H1 (cell line): ENCODE results near the gene NDUFA5. TPM values are rescaled to one million over a fixed set of nuclear protein-coding genes. Genes with fewer than 3 reads are reported as not detected.
A peak's percentile ranks its signal among the peaks of the same experiment; 100 is the strongest.

Experiments
- CTCF ChIA-PET: fragments of 300-600 bp; sonication (Branson Sonifier 250); formaldehyde crosslinking; loops from one replicate; lab custom pipeline; 2021; ENCODE audit not compliant: partially characterized antibody; lab: Charles Lee
- POLR2A ChIA-PET: fragments of 300-600 bp; sonication (Branson Sonifier 250); formaldehyde crosslinking; loops from one replicate; lab custom pipeline; 2021; ENCODE audit warnings: inconsistent platforms; ENCODE audit not compliant: partially characterized antibody; lab: Charles Lee
- DNase-seq, 2 experiments: peaks; one replicate each; pipeline versions ENCODE4 v3.0.0 to v3.0.0-alpha.2; 2010 to 2022; ENCODE audit warnings: low spot score in 2 of 2, low read depth in 1 of 2, mixed read lengths in 1 of 2
- FAIRE-seq: peaks from 2 replicates; lab custom pipeline; 2011; peaks lifted over from hg19 to GRCh38; lab: Jason Lieb, UNC
- H2AFZ ChIP-seq: 2 replicates; pipeline ENCODE4 v1.8.1; 2012; ENCODE audit warnings: low read length, inconsistent platforms
- H2AK5ac ChIP-seq: 2 replicates; pipeline ENCODE4 v1.6.1; 2013; ENCODE audit warnings: low read depth, low read length
- H2BK120ac ChIP-seq: replicated peaks from 2 replicates; pipeline ENCODE3; 2013; ENCODE audit warnings: low read depth, low read length, inconsistent platforms
- H2BK12ac ChIP-seq: 2 replicates; pipeline ENCODE4 v1.6.1; 2013; ENCODE audit warnings: low read depth, low read length
- H2BK15ac ChIP-seq: 2 replicates; pipeline ENCODE4 v1.6.1; 2013; ENCODE audit warnings: low read length
- H2BK20ac ChIP-seq: 2 replicates; pipeline ENCODE4 v1.6.1; 2013; ENCODE audit warnings: low read length
- H2BK5ac ChIP-seq: 2 replicates; pipeline ENCODE4 v1.6.1; 2013; ENCODE audit warnings: low read depth, low read length
- H3K14ac ChIP-seq: 2 replicates; pipeline ENCODE4 v1.6.1; 2013; ENCODE audit warnings: inconsistent platforms; ENCODE audit not compliant: insufficient read length
- H3K18ac ChIP-seq: 2 replicates; pipeline ENCODE4 v1.6.1; 2013; ENCODE audit warnings: low read length; ENCODE audit errors: extremely low read depth
- H3K23ac ChIP-seq: 2 replicates; pipeline ENCODE4 v1.6.1; 2013; ENCODE audit warnings: inconsistent platforms; ENCODE audit not compliant: insufficient read length
- H3K23me2 ChIP-seq: 2 replicates; pipeline ENCODE4 v1.6.1; 2013; ENCODE audit warnings: low read depth, low read length
- H3K27ac ChIP-seq: 2 replicates; pipeline ENCODE4 v1.6.1; 2011; ENCODE audit warnings: low read depth, low read length, inconsistent platforms
- H3K27me3 ChIP-seq, 4 experiments: replicated peaks in 1 of 4; 1 replicate in 1 of 4; 2 replicates in 3 of 4; pipeline versions ENCODE4 v1.6.1 to v1.8.1; 2011 to 2013; ENCODE audit warnings: low read length in 3 of 4, mild to moderate bottlenecking in 3 of 4, inconsistent platforms in 2 of 4, mixed read lengths in 2 of 4, moderate library complexity in 1 of 4; ENCODE audit not compliant: control insufficient read depth in 3 of 4, insufficient read depth in 3 of 4; ENCODE audit errors: extremely low read depth in 1 of 4
- H3K36me3 ChIP-seq, 4 experiments: 2 replicates each; pipeline versions ENCODE4 v1.6.1 to v1.8.1; 2011 to 2013; ENCODE audit warnings: mild to moderate bottlenecking in 4 of 4, low read length in 3 of 4, moderate library complexity in 2 of 4, control low read depth in 1 of 4, inconsistent platforms in 1 of 4; ENCODE audit not compliant: insufficient read depth in 4 of 4, control insufficient read depth in 2 of 4
- H3K4ac ChIP-seq: replicated peaks from 2 replicates; pipeline ENCODE3; 2013; ENCODE audit warnings: low read length, low read depth, mixed read lengths, inconsistent platforms; ENCODE audit not compliant: insufficient read length
- H3K4me1 ChIP-seq, 4 experiments: replicated peaks in 1 of 4; 1 replicate in 1 of 4; 2 replicates in 3 of 4; pipeline versions ENCODE4 v1.6.1 to v1.8.1; 2011 to 2013; ENCODE audit warnings: low read length in 3 of 4, inconsistent platforms in 2 of 4, mixed read lengths in 1 of 4; ENCODE audit not compliant: insufficient read depth in 4 of 4, control insufficient read depth in 3 of 4
- H3K4me2 ChIP-seq, 2 experiments: 2 replicates each; pipeline versions ENCODE4 v1.6.1 to v1.8.1; 2011 to 2013; ENCODE audit warnings: low read depth in 2 of 2, low read length in 2 of 2, control low read depth in 1 of 2, inconsistent platforms in 1 of 2, mild to moderate bottlenecking in 1 of 2; ENCODE audit not compliant: insufficient read depth in 1 of 2
- H3K4me3 ChIP-seq, 4 experiments: fragments of 200-600, 300-600 bp in 1 of 4; sonication (generic), shearing (Covaris generic), sonication (Bioruptor Twin) in 1 of 4; 2 replicates each; pipeline versions ENCODE4 v1.5.1 to v1.8.1; 2011 to 2016; ENCODE audit warnings: low read length in 4 of 4, low read depth in 3 of 4, control low read depth in 2 of 4, inconsistent platforms in 2 of 4, mild to moderate bottlenecking in 2 of 4, mixed read lengths in 1 of 4, moderate library complexity in 1 of 4; ENCODE audit not compliant: insufficient read depth in 2 of 4; ENCODE audit errors: extremely low read depth in 1 of 4
- H3K56ac ChIP-seq: replicated peaks from 2 replicates; pipeline ENCODE3; 2013; ENCODE audit warnings: low read depth, mild to moderate bottlenecking, mixed read lengths, low read length, inconsistent platforms; ENCODE audit not compliant: insufficient read length
- H3K79me1 ChIP-seq: 2 replicates; pipeline ENCODE4 v1.6.1; 2013; ENCODE audit warnings: low read depth, low read length, control low read depth
- H3K79me2 ChIP-seq, 2 experiments: 2 replicates each; pipeline versions ENCODE4 v1.6.1 to v1.8.1; 2012 to 2013; ENCODE audit warnings: low read length in 2 of 2, mild to moderate bottlenecking in 2 of 2, inconsistent platforms in 1 of 2; ENCODE audit not compliant: insufficient read depth in 2 of 2, control insufficient read depth in 1 of 2
- H3K9ac ChIP-seq, 4 experiments: replicated peaks in 1 of 4; 1 replicate in 1 of 4; 2 replicates in 3 of 4; pipeline versions ENCODE4 v1.6.1 to v1.8.1; 2011 to 2013; ENCODE audit warnings: low read depth in 3 of 4, low read length in 3 of 4, control low read depth in 2 of 4, mild to moderate bottlenecking in 2 of 4, moderate library complexity in 2 of 4, inconsistent platforms in 1 of 4; ENCODE audit errors: extremely low read depth in 1 of 4
- H3K9me3 ChIP-seq, 2 experiments: 2 replicates each; pipeline versions ENCODE4 v1.6.1 to v1.8.1; 2012 to 2013; ENCODE audit warnings: mild to moderate bottlenecking in 2 of 2, moderate library complexity in 2 of 2, control low read depth in 1 of 2, inconsistent platforms in 1 of 2, low read depth in 1 of 2, low read length in 1 of 2, mixed read lengths in 1 of 2; ENCODE audit not compliant: insufficient read depth in 2 of 2
- H4K20me1 ChIP-seq, 2 experiments: replicated peaks in 1 of 2; 2 replicates each; pipeline versions ENCODE3 to v1.8.1; 2011 to 2013; ENCODE audit warnings: inconsistent platforms in 2 of 2, low read length in 2 of 2, mild to moderate bottlenecking in 1 of 2; ENCODE audit not compliant: insufficient read depth in 2 of 2, control insufficient read depth in 1 of 2
- H4K5ac ChIP-seq: 2 replicates; pipeline ENCODE4 v1.6.1; 2013; ENCODE audit warnings: low read length, low read depth, mixed read lengths, inconsistent platforms; ENCODE audit not compliant: insufficient read length
- H4K8ac ChIP-seq: 2 replicates; pipeline ENCODE4 v1.8.0; 2013; ENCODE audit warnings: mild to moderate bottlenecking, moderate library complexity, low read length, inconsistent platforms; ENCODE audit not compliant: insufficient read depth; ENCODE audit errors: extremely low read depth
- H4K91ac ChIP-seq: replicated peaks from 2 replicates; pipeline ENCODE3; 2013; ENCODE audit warnings: low read length, mixed read lengths, inconsistent platforms; ENCODE audit not compliant: insufficient read length
- CHD1 ChIP-seq: IDR thresholded peaks from 2 replicates; pipeline ENCODE4 v1.6.1; 2012; ENCODE audit warnings: low read depth, low read length, improper control_type of control experiment
- CTBP2 ChIP-seq: IDR thresholded peaks from 2 replicates; pipeline ENCODE4 v1.7.0; 2011; ENCODE audit warnings: borderline replicate concordance, mild to moderate bottlenecking, moderate library complexity, mixed read lengths, low read length; ENCODE audit not compliant: insufficient read depth, insufficient read length
- EGR1 ChIP-seq: IDR thresholded peaks from 2 replicates; pipeline ENCODE4 v1.6.1; 2011; ENCODE audit warnings: low read depth, low read length, borderline replicate concordance
- EP300 ChIP-seq, 2 experiments: IDR thresholded peaks; 1 replicate in 1 of 2; 2 replicates in 1 of 2; pipeline ENCODE4 v1.6.1; 2011 to 2012; ENCODE audit warnings: low read depth in 2 of 2, low read length in 2 of 2, mild to moderate bottlenecking in 2 of 2, borderline replicate concordance in 1 of 2, inconsistent platforms in 1 of 2, moderate library complexity in 1 of 2
- GTF2F1 ChIP-seq: IDR thresholded peaks from 2 replicates; pipeline ENCODE4 v1.6.1; 2012; ENCODE audit warnings: low read depth, low read length, improper control_type of control experiment, borderline replicate concordance
- JUND ChIP-seq: IDR thresholded peaks from 2 replicates; pipeline ENCODE4 v1.6.1; 2011; ENCODE audit warnings: mild to moderate bottlenecking, improper control_type of control experiment, low read length
- POLR2AphosphoS5 ChIP-seq: IDR thresholded peaks from 2 replicates; pipeline ENCODE4 v1.6.1; 2011; ENCODE audit warnings: low read depth, low read length
- RBBP5 ChIP-seq: IDR thresholded peaks from 2 replicates; pipeline ENCODE4 v1.7.1; 2012; ENCODE audit warnings: low read depth, mild to moderate bottlenecking, inconsistent platforms, low read length, moderate library complexity, borderline replicate concordance
- RNF2 ChIP-seq: fragments of 200-900, 300-1000 bp; sonication (generic); IDR thresholded peaks from 2 replicates; pipeline ENCODE4 v1.7.1; 2016; ENCODE audit warnings: borderline replicate concordance, low read depth, mild to moderate bottlenecking, antibody characterized with exemption, low read length; ENCODE audit not compliant: poor library complexity, severe bottlenecking; ENCODE audit errors: missing control alignments
- SIRT6 ChIP-seq: IDR thresholded peaks from one replicate; pipeline ENCODE4 v1.7.1; 2012; ENCODE audit warnings: low read length, inconsistent platforms
- TAF7 ChIP-seq: optimal IDR thresholded peaks from 2 replicates; pipeline ENCODE3; 2011; ENCODE audit warnings: low read depth, mild to moderate bottlenecking, inconsistent platforms, low read length, moderate library complexity, borderline replicate concordance
- TBP ChIP-seq: IDR thresholded peaks from 2 replicates; pipeline ENCODE4 v1.6.1; 2011; ENCODE audit warnings: low read depth, low read length, improper control_type of control experiment
- TCF12 ChIP-seq: IDR thresholded peaks from 2 replicates; pipeline ENCODE4 v1.6.1; 2011; ENCODE audit warnings: low read depth, mild to moderate bottlenecking, low read length
- ZNF274 ChIP-seq: IDR thresholded peaks from 2 replicates; pipeline ENCODE4 v1.7.0; 2012; ENCODE audit warnings: low read length, borderline replicate concordance; ENCODE audit errors: extremely low read depth
- WGBS, 2 experiments: shearing (Covaris generic) in 1 of 2; methylation state at CpG; one replicate each; pipeline versions ENCODE4 v1.1.6 to v1.1.7; 2013 to 2015; ENCODE audit warnings: low lambda C conversion rate in 2 of 2, mixed read lengths in 2 of 2, inconsistent platforms in 1 of 2, low coverage in 1 of 2, missing lambda C conversion rate in 1 of 2; ENCODE audit not compliant: insufficient replicate concordance in 2 of 2, insufficient coverage in 1 of 2, insufficient read length in 1 of 2; ENCODE audit errors: extremely low coverage in 1 of 2, missing lambda C conversion rate in 1 of 2; 5-methylcytosine and 5-hydroxymethylcytosine counted together
- polyA plus RNA-seq, 7 experiments: library from polyadenylated mRNA; depleted of rRNA in 3 of 7; stranded (reverse) in 5 of 7; unstranded in 2 of 7; fragments of >200 nt in 5 of 7; fragments of 200-250 nt in 2 of 7; gene quantifications; 1 replicate in 5 of 7; 2 replicates in 1 of 7; 4 replicates in 1 of 7; pipeline versions ENCODE4 v1.2.1 to v1.2.3, GENCODE V29; 2011 to 2013; ENCODE audit warnings: missing spikeins in 2 of 7, mixed read lengths in 2 of 7
- total RNA-seq: library from RNA; stranded (reverse); fragmentation: NEBNext Ultra II Directional; extraction: Animal tissue kit (Norgen Biotek cat#: 25700); gene quantifications from 2 replicates; pipeline ENCODE4 v1.2.1, GENCODE V29; 2021

NDUFA5 gene
- total and polyA plus RNA-seq, 2 of the 8 experiments (the other 6 are each of a cell fraction or from before 2014, with no cell fraction given) = 7.6 to 76.3 TPM

DNA sequence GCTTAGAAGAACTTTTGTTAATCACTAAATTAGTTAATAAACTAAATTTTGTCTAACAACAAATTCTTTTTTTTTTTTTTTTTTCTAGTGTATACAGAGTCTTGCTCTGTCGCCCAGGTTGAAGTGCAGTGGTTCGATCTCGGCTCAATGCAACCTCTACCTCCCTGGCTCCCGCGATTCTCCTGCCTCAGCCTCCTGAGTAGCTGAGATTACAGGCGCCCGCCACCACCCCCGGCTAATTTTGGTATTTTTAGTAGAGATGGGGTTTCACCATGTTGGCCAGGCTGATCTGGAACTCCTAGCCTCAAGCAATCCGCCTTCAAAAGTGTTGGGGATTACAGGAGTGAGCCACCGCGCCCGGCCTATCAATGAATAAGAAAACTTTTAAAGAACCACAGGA is 22.1 kb downstream of the NDUFA5 start:
- H3K36me3 ChIP-seq = no peaks in the 10 kb centered on the region
- H4K20me1 ChIP-seq = no peaks in the 10 kb centered on the region
- H3K14ac ChIP-seq = no peak overlapping the region
- no peak overlapping the region for H2BK12ac ChIP-seq
- no peak overlapping the region for H3K18ac ChIP-seq
- no peak overlapping the region for H2BK15ac ChIP-seq
- no peak overlapping the region for H2AFZ ChIP-seq
- H3K4me3 ChIP-seq = peak overlapping the region in 2 of 4 experiments; percentile 58 to 81; a peak in 3 of 8 replicates
- no peak overlapping the region for H4K5ac ChIP-seq
- H3K4me2 ChIP-seq = peak overlapping the region; percentile 43 to 94; a peak in 2 of 4 replicates
- WGBS, 2 experiments = 94% methylated on average over 11 of the region's 12 CpGs; no CpG with 5 or more reads in 1 of the 2 experiments
- no peak overlapping the region for H2AK5ac ChIP-seq
- ChIA-PET CTCF (interaction anchor here (0.6 to 1.8 kb wide), 5 partner anchors 33 to 1008 kb away, joined by 3 to 14 read pairs (median 4); no protein-coding TSS in a partner anchor), POLR2A (no interaction called here)
- no peak overlapping the region for H3K9ac ChIP-seq
- H4K8ac ChIP-seq = no peak overlapping the region
- H3K79me1 ChIP-seq = no peaks in the 10 kb centered on the region
- no peak for DNase-seq
- H2BK20ac ChIP-seq = no peak overlapping the region
- H3K27me3 ChIP-seq = peaks cover 0 to 2% (median 1%) of the 10 kb centered on the region in 4 experiments; a peak in 4 of 7 replicates
- no peaks in the 10 kb centered on the region for H3K79me2 ChIP-seq
- no peak overlapping the region for H3K56ac ChIP-seq
- no peak overlapping the region for H4K91ac ChIP-seq
- no peaks in the 10 kb centered on the region for H3K9me3 ChIP-seq
- no peak overlapping the region for H3K4ac ChIP-seq
- H3K23ac ChIP-seq = no peak overlapping the region
- H2BK5ac ChIP-seq = no peak overlapping the region
- no peak overlapping the region for H2BK120ac ChIP-seq
- FAIRE-seq = no peak
- peaks cover 0 to 3% (median 3%) of the 10 kb centered on the region in 4 experiments; a peak in 3 of 7 replicates for H3K4me1 ChIP-seq
- H3K23me2 ChIP-seq = peaks cover 5% of the 10 kb centered on the region
- H3K27ac ChIP-seq = no peak overlapping the region
- no peak for TF ChIP-seq ZNF274
- TF ChIP-seq TCF12 = no peak
- no peak for TF ChIP-seq EP300 (IDR thresholded peaks at IDR 0.05; ENCODE audit: borderline replicate concordance in 1 of 2, low read depth in 2 of 2, low read length in 2 of 2)
- TF ChIP-seq GTF2F1 = no peak
- TF ChIP-seq RNF2 = no peak
- no peak for TF ChIP-seq CTBP2
- TF ChIP-seq POLR2AphosphoS5 = no peak
- no peak for TF ChIP-seq SIRT6
- no peak for TF ChIP-seq TBP
- TF ChIP-seq CHD1 = no peak
- no peak for TF ChIP-seq TAF7
- TF ChIP-seq EGR1 = no peak
- TF ChIP-seq JUND = no peak
- no peak for TF ChIP-seq RBBP5
